ENCODE measurements around the gene RAD54L.

DNA sequence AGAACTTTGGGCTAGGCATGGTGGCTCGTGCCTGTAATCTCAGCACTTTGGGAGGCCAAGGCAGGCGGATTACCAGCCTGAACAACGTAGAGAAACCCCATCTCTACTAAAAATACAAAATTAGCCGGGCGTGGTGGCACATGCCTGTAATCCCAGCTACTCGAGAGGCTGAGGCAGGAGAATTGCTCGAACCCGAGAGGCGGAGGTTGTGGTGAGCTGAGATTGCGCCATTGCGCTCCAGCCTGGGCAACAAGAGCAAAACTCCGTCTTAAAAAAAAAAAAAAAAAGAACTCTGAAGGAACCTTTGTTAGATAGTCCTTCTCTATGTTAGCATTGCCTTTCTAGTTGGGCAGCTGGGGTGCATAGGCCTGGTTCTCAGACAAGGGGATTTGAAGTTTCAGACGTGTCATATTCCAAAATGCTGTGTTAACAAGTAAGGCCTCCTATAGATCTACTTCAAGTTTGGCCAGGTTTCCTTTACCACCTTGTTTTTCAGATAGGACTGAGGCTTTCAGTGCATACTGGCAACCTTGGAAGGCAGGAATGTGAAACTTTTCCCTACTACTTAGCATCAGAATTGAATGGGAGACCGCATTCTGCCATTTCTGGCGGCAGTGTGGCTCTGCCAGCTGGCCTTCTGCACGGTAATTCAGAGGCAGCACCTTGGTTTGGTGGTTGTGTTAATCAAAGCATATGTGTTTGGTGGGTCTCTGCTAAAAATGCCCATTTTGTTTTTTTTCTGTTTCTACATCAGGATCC lies 62.0 kb downstream of the RAD54L start:
- TF ChIP-seq, protein P1, sequence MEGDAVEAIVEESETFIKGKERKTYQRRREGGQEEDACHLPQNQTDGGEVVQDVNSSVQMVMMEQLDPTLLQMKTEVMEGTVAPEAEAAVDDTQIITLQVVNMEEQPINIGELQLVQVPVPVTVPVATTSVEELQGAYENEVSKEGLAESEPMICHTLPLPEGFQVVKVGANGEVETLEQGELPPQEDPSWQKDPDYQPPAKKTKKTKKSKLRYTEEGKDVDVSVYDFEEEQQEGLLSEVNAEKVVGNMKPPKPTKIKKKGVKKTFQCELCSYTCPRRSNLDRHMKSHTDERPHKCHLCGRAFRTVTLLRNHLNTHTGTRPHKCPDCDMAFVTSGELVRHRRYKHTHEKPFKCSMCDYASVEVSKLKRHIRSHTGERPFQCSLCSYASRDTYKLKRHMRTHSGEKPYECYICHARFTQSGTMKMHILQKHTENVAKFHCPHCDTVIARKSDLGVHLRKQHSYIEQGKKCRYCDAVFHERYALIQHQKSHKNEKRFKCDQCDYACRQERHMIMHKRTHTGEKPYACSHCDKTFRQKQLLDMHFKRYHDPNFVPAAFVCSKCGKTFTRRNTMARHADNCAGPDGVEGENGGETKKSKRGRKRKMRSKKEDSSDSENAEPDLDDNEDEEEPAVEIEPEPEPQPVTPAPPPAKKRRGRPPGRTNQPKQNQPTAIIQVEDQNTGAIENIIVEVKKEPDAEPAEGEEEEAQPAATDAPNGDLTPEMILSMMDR (IDR thresholded peaks at IDR 0.05; ENCODE audit: poor library complexity, severe bottlenecking), result no peak
- TF ChIP-seq POLR2AphosphoS5 (IDR thresholded peaks at IDR 0.05), result no peak
- TF ChIP-seq EZH2 (IDR thresholded peaks at IDR 0.05; ENCODE audit: borderline replicate concordance, insufficient read depth, low read length, poor library complexity, severe bottlenecking), result no peak
- no peak for TF ChIP-seq TAF1 (IDR thresholded peaks at IDR 0.05; ENCODE audit: low read depth)
- no peak for TF ChIP-seq RAD21 (conservative IDR thresholded peaks at IDR 0.05)
- TF ChIP-seq, protein P2, sequence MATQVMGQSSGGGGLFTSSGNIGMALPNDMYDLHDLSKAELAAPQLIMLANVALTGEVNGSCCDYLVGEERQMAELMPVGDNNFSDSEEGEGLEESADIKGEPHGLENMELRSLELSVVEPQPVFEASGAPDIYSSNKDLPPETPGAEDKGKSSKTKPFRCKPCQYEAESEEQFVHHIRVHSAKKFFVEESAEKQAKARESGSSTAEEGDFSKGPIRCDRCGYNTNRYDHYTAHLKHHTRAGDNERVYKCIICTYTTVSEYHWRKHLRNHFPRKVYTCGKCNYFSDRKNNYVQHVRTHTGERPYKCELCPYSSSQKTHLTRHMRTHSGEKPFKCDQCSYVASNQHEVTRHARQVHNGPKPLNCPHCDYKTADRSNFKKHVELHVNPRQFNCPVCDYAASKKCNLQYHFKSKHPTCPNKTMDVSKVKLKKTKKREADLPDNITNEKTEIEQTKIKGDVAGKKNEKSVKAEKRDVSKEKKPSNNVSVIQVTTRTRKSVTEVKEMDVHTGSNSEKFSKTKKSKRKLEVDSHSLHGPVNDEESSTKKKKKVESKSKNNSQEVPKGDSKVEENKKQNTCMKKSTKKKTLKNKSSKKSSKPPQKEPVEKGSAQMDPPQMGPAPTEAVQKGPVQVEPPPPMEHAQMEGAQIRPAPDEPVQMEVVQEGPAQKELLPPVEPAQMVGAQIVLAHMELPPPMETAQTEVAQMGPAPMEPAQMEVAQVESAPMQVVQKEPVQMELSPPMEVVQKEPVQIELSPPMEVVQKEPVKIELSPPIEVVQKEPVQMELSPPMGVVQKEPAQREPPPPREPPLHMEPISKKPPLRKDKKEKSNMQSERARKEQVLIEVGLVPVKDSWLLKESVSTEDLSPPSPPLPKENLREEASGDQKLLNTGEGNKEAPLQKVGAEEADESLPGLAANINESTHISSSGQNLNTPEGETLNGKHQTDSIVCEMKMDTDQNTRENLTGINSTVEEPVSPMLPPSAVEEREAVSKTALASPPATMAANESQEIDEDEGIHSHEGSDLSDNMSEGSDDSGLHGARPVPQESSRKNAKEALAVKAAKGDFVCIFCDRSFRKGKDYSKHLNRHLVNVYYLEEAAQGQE (IDR thresholded peaks at IDR 0.05; ENCODE audit: borderline replicate concordance), result no peak
